Epidermal melanocyte (primary cell): ENCODE results near the gene SERTAD4.
"Not testable (repeated sequence)": the region's sequence is repeated elsewhere in the genome, so short reads cannot be mapped to it uniquely, and the experiment has no call there.

Source experiments
- DNase-seq: peaks from one replicate; pipeline ENCODE4 v3.0.0; 2011; ENCODE audit warnings: low spot score; ENCODE audit not compliant: insufficient read length

Gene SERTAD4

DNA sequence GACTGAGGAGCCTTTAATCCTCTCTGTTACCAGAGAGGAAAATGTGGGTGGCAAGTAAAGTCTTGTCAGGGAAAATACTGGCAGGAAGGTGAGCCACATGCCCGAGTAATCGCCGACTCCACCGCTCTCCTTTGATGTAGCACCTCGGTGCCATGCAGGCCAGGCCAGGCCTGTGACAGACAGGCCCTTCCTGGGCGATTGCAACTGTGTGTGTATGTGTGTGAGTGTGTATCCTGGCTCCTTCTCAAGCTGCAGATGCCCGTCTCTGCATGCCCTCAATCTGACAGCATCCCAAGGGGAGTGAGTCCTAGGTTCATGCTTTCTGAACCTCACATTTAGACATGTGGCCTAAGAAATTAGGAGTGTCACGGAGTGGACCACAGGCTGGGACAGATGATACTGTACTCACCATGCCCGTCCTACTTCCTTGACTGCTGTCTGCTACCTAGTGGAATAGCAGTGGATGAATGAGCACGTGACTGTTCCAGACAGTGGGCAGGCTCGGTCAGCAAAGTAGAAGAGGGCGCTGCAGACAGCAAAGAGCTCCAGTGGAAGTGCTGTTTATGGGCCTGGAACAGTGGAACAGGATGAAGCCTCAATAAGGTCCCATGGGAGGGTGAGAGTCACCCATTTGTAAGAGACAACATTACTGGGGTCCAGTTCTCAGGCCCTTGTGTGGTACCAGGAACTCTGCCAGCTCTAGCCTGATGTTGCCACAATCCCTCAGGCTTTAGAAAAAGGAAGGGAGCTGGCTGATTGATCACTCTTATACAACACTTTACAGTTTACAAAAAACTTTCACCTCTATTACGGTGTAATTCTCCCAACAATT lies 25.3 kb downstream of the SERTAD4 start:
- no peak for DNase-seq

DNA sequence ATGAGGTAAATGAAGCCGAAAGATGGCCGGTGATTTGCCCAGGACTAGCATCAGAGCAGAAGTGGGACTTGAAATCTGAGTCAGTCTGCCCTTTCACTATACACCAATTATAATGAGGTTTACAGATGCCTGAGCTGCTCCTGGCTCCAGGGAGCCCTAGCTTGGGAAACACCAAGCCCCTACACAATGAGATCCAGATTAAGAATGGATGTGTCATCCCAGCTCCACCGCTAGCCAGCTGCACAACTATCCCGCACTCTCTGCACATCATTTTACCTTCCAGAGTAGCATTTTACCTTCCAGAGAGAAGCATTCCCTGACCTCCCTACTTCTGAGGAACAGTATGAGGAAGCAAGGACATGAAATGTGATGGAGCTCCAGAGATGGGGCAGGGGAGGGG lies 27.0 kb downstream of the SERTAD4 start:
- DNase-seq, result no peak

DNA sequence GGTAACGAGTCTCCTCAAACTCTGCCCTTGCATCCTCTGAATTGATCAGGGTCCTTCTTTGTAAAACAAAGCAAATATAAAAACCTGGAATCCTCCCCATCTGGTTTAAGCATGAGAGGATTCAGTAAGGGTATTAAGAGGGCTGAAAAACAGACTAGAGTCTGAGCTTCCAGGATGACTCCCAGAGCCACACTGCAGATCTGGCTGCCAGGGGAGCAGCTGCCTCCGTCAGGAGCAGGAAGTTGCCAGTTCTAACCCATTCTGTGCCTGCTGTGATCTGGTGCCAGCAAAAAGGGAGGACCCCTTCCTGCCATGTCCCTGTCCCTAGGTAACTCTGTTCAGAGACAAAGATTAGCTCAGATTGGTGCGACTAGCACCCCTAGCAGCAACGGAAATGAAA lies 27.5 kb downstream of the SERTAD4 start:
- no peak for DNase-seq

DNA sequence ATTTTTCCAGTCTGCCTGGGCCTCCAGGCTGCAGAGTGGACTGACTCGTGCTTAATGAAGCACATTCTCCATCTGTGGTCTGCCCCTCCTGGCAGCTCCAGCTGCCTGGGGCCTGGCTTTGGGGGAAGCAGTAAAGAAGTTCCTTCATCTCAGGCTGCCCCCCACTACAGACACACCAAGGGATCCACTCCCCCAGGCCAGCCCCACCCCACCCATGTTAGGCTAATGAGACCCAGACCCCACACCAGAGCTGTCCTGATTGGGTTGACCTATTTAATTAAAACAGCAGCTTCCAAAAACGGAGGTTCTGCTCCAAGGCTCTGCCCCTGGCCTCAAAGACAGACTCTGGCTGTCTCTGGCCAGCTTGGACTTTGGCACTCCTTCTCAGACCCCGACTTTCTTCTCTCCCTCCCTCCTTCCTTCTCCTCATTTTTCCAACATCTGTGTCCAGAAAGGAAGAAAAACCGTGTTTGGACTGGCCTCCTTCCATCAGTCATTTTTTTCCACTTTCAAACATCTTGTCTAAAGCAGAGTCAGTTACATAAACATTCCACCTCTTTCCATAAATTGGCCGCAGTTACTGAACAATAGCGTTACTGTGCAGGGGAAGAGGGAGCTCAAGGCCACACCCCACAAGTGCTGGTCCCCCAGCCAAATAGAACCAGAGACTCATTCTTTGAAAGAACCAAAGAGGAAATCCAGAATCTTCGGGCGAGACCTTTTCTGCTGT lies 29.7 kb downstream of the SERTAD4 start:
- DNase-seq, result peak; percentile 73

DNA sequence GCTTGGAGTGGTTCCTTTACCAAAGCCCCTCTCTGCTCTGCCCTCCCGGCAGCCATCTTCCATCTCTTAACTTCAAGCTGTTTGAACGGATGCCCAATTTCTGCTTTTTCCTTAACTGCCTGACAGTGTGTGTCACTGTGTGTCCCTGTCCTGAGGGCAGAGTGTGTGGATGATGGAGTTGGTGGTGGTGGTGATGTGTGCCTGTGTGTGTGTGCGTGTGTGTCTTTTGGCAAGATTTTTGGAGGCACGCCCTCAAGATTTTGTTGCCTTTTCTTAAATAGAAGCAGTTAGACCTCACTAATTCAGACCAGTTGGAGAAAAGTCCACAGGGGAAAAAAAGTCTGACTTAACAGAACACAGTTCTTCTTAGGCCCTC lies 30.3 kb downstream of the SERTAD4 start:
- DNase-seq, result no peak

DNA sequence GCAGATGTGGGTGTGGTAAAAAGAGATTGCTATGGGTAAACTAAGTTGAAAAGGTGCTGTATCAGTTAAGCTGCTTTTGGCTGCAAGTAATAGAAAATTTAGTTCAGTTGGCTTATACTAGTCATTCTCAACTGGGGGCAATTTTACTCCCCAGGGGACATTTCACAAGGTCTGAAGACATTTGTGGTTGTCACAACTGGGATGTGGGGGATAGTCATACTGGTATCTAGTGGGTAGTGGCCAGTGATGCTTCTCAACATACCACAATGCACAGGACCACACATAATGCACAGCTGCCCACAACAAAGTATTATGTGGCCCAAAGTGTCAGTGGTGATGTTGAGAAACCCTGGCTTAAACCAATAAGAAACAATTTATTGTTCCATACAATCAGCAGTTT lies 31.4 kb downstream of the SERTAD4 start:
- DNase-seq, result no peak

DNA sequence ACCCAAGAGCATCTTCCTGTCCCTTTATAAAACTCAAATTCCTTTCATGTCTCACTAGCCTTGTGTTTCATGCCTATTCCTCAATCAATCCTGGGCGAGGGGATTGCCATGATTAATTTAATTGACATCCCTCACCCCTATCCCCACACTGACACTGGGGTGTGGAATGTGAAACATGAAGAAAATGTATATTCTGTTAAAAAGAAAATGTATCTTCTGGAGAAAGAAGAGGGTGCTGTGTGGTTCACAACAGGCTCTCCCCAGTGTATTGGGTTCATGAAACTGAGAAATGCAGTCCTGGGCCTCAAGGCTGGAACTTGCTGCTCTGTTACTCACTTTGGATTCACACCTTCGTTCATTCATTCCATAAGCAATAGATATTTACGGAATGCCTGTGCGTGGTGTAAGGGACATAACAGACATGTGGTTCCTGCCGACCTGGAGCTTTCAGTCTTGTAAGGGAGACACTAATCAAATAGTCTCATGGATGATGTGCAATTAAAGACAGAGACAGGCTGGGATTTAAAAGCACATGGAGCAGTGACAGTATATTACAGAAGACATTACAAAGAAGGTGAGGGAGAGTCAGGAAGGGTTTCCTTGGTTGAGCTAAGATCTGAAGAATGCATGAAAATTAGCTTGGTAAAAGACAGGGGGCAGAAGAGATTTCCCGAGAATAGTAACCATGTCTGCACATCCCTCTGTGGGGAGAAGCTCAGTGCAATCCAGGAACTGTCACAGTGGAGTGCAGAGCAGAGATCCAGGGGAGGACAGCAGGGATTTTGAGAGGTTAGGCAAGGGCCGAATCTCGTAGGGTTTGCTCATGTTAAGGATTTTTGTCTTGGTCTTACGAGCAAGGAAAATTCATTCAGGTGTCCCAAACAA lies 32.1 kb downstream of the SERTAD4 start:
- DNase-seq, result no peak

DNA sequence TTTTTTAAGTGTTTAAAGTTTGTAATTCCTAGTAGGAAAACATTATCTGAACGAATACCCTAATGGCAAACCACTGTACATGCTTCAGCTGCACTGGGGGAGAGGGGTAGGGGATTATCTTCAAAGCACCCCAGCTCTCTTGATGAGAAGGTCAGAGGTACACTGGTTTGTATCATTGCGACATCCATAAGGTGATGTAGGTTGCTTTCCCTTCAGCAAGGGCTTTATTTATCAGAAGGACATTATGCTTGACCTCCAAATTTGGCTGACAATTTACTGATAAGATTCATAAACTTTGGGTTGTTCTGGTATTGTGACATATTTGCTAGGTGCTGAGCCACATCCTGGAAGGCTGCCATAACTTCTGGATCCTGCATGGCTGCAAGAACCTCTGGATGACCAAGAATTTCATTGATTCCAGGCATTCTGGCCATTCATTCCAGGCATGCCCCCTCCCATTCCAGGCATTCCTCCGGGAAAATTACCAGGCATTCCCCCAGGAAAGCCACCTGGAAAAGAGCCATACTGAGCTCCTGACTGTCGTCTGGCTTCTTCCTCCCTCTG lies 32.9 kb downstream of the SERTAD4 start:
- DNase-seq, result not testable (repeated sequence)

DNA sequence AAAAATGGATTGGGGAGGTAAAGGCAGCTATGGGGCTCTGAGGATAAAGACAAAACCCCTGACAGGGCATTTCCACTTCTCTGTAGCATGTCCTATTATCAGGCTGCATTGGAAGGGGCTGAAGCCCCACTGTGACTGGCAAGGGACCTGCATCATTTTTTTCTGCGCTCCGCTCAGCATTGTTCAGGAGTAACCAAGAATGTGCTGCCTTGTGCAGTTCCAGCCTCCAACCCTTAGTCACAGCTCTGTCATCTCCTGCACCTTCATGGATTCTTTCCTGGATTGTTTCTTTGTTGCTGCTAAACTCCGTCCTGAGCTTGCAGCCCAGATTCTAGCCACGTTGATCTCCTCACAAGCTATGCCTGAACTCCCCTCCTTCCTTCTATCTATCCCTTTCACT lies 37.4 kb downstream of the SERTAD4 start:
- no peak for DNase-seq

DNA sequence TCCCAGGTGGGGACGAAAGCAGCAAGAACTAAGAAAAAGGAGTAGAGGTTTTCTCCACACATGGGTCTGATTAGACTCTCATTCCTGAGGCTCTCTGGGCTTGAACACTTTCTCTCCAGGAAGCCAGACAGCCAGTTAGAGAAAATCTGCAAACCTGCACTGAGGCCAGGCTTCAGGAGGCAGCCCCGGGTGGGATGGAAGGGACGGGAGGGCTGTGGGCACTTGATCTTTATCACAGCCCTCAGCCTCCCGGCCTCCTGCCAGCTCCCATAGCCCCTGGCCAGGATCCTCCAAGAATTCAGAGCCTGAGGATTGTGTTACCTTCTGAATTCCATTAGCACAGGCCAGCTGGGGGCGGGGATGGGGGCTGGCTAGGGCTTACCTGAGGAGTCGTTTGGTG lies 40.1 kb downstream of the SERTAD4 start:
- no peak for DNase-seq

DNA sequence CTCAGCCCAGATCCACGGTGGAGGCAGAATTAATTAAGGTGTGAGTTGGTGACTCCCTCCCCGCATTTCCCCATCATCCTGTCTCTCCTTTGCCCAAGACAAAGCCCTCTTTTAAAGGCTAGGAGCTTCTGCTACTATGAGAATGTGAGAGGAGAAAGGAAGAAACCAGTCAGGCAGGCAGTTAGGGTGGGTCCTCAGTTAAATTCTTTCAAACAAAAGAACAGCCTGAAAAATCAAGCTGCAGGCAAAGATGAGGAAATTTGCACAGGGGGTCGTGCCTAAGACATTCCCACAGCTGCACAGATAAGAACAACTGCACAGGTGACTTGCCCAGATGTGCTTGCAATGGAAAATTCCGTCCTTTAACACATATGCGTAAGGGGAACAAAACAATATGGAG lies 47.6 kb downstream of the SERTAD4 start:
- DNase-seq, result no peak

DNA sequence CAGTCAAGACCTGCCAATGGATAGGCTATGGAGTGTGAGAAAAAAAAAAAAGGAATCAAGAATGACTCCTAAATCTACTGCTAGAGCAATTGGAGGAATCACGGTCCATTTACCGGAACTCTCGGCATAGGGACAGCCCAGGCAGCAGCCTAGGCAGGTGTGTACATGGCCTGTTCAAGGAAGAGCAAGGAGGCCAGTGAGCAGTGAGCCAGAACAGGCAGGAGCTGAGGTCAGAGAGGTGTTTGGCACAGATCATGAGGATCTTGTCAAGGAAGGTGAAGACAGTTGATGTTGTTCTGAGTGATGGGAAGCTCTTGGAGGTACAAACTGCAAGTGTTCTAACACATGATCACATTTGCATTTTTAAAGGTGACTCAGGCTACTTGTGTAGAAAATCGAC lies 55.5 kb downstream of the SERTAD4 start:
- DNase-seq, result no peak

DNA sequence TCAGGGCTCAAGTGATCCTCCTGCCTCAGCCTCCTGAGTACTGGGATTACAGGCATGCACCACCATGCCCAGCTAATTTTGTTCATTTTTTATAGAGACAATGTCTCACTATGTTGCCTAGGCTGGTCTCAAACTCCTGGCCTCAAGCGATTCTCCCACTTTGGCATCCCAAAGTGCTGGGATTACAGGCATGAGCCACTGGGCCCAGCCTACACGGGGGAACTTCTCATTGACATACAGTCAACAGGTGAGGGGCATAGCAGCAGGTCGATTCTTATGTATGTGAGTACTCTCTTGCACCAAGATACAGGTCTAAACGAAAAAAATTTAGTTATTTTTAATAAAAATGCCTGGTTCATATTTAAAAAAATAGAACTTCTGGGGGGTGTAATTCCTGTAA lies 56.7 kb downstream of the SERTAD4 start:
- DNase-seq, result no peak

DNA sequence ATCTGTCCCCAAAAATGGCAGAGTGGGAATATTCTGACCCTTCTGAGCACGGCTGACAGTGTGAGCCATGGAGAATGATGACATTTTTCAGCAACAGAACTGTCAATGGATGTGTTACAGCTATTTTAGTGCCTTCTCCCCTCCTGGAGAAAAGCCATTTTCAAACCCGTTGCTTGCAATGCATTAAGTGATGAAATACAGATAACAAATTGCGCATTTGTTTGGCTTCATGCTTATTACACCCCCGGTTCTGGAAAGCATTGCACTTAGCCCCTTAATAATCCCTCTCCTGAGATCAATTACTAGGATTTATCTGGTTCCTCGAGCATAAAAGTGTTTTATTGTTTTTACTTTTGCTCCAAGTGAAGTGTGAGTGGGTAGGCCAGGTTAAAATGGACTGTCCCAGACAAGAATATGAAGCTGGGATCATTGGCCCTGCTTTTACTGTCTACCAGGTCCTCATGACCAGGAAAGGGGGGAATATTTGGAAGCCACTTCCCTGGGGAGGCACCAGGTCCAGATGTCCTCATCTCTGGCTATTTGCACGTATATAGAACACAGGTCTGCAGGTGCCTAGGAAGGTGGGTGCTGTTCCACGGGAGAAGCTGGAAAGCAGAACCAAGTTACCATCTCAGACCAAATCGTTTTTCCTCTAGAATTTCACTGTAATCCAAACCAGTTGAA lies 58.6 kb downstream of the SERTAD4 start:
- DNase-seq, result no peak

DNA sequence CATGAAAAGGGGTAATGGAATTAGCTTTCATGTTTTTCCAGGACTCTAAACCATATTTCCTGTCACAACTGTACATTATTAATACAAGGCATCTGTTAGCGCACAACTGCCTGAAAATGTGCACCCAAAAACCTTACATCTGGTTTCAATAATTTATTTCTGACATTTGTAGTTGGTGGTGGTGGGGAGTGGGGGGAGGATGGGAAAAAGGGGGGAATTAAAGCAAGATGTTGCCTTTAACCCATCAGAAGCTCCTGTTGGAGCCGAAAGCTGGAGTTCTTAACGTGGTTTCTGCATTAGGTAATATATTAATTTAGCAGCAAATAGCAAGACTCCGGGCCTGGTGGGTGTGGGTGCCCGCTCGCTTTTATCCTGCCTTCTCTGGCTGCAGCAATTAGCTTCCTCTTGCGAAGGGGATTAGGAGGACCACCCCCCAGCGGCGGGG lies 59.2 kb downstream of the SERTAD4 start:
- peak; percentile 50 for DNase-seq

DNA sequence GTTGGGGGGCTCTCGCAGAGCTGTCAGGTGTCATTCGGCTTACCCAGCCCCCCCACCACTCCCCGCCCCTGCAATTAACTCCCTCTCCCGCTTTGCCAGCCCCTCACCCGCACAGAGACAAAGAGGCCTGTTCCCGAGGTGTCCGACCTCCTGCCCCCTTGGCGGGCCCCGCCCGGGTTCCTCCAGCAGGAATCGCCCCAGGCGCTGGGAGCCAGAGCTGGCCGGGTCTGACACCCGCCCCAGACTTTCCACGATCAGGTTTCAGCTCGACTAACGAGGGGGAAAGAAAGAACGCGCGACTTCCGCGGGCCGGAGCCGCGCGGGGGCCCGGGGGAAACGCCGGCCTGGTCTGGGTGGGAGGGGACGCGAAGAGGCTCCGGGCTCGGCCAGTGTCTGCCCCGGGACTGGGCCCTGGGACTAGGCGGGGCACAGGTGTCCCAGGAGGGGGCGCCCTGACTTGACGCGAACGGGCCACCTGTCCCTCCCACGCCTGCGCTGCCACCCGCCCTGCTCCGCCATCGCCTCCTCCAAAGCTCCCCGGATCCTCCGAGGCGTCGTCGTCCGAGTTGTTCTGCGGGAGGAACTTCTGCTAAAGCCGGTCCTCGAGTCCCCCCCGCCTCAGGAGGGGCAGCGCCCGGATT lies 59.8 kb downstream of the SERTAD4 start:
- peak; percentile 30 for DNase-seq

DNA sequence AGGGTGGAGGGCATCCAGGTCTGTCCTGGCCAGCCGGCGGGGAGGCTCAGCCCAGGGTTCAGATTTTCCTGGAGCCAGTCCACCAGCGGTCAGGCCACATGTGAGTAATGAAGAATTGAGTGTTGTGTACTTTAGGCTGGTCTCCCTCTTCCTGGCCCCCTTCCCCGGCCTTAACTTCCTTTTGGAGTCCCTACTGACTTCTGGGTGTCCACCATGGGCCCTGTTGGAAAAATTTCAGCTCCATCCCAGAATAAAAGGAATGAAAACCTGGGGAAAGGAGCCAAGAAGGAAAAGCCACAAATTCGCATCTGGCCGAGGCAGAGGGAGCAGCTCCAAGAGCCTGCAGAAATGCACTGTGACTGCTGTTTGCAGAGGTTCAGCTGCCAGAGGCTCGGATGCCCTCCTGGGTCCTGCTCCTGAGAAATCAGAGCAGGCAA lies 60.6 kb downstream of the SERTAD4 start:
- peak; percentile 37 for DNase-seq

DNA sequence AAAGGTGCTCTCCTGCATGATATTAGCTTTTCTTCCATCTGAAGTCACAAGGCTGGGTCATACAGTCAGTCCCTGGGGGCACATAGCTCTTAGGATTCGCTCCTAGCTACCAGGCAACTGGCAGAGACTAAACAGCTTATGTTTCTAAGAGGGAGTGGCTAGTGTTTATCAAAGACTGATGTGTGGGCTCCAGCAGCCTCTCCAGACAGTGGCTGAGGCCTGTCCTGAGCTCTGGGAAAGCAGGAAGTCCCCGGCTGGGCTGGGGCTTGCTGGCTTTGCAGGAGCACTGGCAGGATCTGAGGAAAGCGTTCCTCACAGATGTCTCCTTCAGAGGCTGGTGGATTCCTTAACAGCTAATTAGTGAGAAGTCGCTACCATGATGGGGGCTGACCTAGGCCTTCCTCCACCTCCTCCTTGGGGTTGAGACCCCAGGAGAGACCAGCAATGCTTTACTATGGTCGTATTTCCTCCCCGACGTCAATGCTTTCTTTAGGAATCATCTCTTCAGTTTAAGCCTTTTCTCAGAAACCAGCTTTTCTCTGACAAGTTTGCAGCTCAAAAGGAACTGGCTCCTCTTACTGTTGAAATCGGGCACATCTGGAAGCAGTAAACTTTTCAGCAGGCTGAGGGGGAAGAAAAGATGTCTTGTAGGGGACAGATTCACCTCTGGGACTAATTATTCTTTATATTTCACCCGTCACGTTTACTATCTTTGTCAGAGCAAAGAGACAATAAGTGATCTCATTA lies 62.6 kb downstream of the SERTAD4 start:
- DNase-seq, result peak; percentile 77
